Activated naive CD8-positive, alpha-beta T cell treated with anti-CD3 and anti-CD28 coated beads, Interleukin-2, amount 10 ng/mL, durations not matched to agents 7 days and 5 days (primary cell): Measurements from ENCODE around the gene SPAG5. TPM values are rescaled to one million over a fixed set of nuclear protein-coding genes. Genes with fewer than 3 reads are reported as not detected.
"Not testable (repeated sequence)": the region's sequence is repeated elsewhere in the genome, so short reads cannot be mapped to it uniquely, and the experiment has no call there.

Experiments
- ATAC-seq: fragments of 150-1000 bp; cut with Tn5 transposase; one replicate; pipeline ENCODE4 v1.10.0; 2021; ENCODE audit warnings: low read depth, moderate library complexity
- POLR2A ChIA-PET: fragments of 350-600 bp; sonication (Branson Sonifier 250); formaldehyde crosslinking; loops from one replicate; lab custom pipeline; 2021; ENCODE audit warnings: antibody characterized with exemption; lab: Charles Lee
- DNase-seq: peaks from one replicate; pipeline ENCODE4 v3.0.0; 2021
- H3K27ac Mint-ChIP-seq: one replicate; pipeline ENCODE4 v1.8.0; 2022; ENCODE audit warnings: mild to moderate bottlenecking, mixed read lengths
- H3K27me3 Mint-ChIP-seq: one replicate; pipeline ENCODE4 v1.8.0; 2022; ENCODE audit warnings: mild to moderate bottlenecking, moderate library complexity, mixed read lengths
- H3K36me3 Mint-ChIP-seq: one replicate; pipeline ENCODE4 v1.8.0; 2021; ENCODE audit warnings: mild to moderate bottlenecking, mixed read lengths
- H3K4me1 Mint-ChIP-seq: one replicate; pipeline ENCODE4 v1.8.0; 2021; ENCODE audit warnings: mixed read lengths
- H3K4me3 Mint-ChIP-seq: one replicate; pipeline ENCODE4 v1.8.0; 2022; ENCODE audit warnings: mild to moderate bottlenecking, moderate library complexity, mixed read lengths
- H3K9me3 Mint-ChIP-seq: one replicate; pipeline ENCODE4 v1.8.0; 2021; ENCODE audit warnings: mixed read lengths
- total RNA-seq, 2 experiments: library from RNA; stranded (reverse); gene quantifications; one replicate each; pipeline ENCODE4 v1.2.3, GENCODE V29; 2021

SPAG5 gene
- total RNA-seq, 2 experiments from 2014 or later, result 109 to 118 TPM

DNA sequence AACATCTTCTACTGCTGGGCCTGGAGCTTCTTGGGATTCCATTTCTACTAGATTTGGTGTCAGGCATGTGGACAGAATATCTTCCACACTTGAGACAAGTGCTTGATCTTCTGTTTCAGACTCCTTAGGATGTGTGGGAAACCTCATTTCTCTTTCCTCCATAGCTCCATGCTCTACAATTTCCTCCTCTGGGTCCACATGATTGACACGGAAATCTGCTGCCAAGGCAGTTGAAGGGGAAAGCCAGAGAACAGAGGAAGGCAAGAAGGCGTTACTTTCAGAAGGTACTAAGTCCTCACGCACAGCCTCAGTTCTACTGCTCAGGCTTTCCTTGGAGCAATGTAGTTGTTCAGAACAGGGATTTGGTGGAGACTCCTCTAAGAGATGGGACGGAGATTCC, 6.6 kb downstream of the SPAG5 start:
- POLR2A ChIA-PET, result no interaction called here
- Mint-ChIP-seq H3K4me1 (peaks cover 4% of the 10 kb centered on the region), H3K9me3 (no peaks in the 10 kb centered on the region), H3K4me3 (no peak overlapping the region), H3K27me3 (no peaks in the 10 kb centered on the region), H3K36me3 (peaks cover 31% of the 10 kb centered on the region), H3K27ac (no peak overlapping the region)
- ATAC-seq (no peak), DNase-seq (no peak)

DNA sequence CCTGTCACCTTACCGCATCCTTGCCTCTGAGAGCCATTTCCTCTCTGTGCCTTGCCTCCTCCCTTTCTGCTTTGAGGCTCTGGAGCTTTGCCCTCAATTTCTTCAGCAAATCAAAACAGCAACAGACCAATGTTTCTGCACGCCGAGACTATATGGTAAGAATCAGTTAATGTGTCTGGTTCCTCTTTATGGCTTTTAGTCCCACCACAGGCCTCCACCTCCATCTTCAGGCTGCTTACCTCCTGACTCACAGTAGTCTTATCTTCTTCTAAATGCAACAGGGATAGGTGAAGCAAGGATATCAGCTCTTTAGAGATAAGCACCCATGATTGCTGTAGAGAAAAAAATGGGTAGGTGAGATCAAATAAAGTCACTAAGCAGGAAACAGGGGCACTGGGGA, 13.0 kb downstream of the SPAG5 start:
- POLR2A ChIA-PET, result no interaction called here

DNA sequence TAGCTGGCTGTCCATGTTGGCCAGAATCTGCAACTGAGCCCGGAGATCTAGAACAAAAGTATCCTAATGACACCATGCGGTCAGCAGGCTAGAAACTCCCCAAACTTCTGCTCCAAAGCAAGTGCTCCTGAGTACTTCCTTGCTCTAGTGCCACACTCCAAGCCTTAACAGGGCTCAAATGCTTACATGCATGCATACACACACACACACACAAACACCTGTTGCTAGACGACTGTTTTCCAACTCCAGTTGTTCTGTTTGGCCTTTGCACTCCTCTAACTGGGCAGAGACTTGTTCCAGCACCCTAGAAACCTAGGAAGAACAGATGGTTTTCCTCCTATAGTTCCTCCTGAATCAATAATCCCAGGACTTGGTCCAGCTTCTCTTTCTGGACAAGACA, 14.4 kb downstream of the SPAG5 start:
- Mint-ChIP-seq H3K4me1 (peaks cover 1% of the 10 kb centered on the region), H3K36me3 (peaks cover 16% of the 10 kb centered on the region), H3K27ac (no peak overlapping the region), H3K9me3 (no peaks in the 10 kb centered on the region), H3K27me3 (no peaks in the 10 kb centered on the region), H3K4me3 (no peak overlapping the region)
- POLR2A ChIA-PET, result interaction anchor here (1.0 kb wide), 1 partner anchor 14 kb away, joined by 3 read pairs; no protein-coding TSS in a partner anchor
- DNase-seq (no peak), ATAC-seq (no peak)

More for the DNA sequence above, 13.0 kb downstream of the SPAG5 start:
- no peak for ATAC-seq
- Mint-ChIP-seq H3K27me3 (no peaks in the 10 kb centered on the region), H3K36me3 (peaks cover 12% of the 10 kb centered on the region), H3K27ac (no peak overlapping the region), H3K9me3 (no peaks in the 10 kb centered on the region), H3K4me3 (no peak overlapping the region), H3K4me1 (no peaks in the 10 kb centered on the region)
- DNase-seq, result no peak

DNA sequence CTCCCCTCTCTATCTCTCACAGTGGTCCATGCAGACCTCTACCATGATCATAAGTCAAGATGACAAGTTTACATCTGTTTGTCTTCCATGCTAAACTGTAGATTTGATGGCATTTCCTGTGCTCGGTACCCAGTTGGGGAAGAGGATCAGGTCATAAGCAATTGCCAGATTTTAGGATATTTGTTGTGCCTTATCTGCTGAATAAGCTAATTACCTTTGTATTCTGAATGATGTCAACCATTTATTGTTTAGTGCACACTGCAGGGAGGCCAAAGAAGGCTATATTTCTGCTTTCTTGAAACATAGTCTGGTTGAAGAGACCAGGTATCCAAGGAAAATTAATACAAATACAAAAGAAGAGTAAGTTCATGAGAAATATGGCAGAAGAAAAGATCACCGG, 16.3 kb downstream of the SPAG5 start:
- peaks cover 1% of the 10 kb centered on the region for H3K4me1 Mint-ChIP-seq
- H3K27me3 Mint-ChIP-seq, result no peaks in the 10 kb centered on the region
- POLR2A ChIA-PET, result interaction anchor here (2.2 kb wide), 1 partner anchor 11 kb away, joined by 5 read pairs; the partner anchor contains the start of gene PIGS
- ATAC-seq (no peak), DNase-seq (no peak)
- H3K27ac Mint-ChIP-seq, result no peak overlapping the region
- H3K4me3 Mint-ChIP-seq, result no peak overlapping the region
- H3K9me3 Mint-ChIP-seq, result no peaks in the 10 kb centered on the region
- peaks cover 15% of the 10 kb centered on the region for H3K36me3 Mint-ChIP-seq

DNA sequence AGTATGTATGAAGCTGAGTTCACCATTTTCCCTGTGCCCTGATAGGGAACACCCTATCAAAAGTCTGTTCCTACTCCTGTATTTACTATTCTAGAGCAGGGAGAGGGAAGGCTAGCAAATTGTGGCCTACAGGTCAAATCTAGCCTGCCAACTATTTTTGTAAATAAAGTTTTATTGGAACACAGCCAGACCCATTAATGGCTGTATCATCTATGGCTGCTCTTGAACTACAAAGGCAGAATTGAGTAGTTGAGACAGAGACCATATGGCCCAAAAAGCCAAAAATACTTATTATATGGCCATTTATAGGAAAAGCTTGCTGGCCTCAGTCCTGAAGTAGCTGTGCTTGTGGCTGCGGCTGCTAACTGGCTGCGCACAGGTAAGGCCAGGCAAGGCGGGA, 17.9 kb downstream of the SPAG5 start:
- H3K27me3 Mint-ChIP-seq, result no peaks in the 10 kb centered on the region
- peaks cover 18% of the 10 kb centered on the region for H3K36me3 Mint-ChIP-seq
- H3K4me3 Mint-ChIP-seq, result no peak overlapping the region
- ATAC-seq (no peak), DNase-seq (no peak)
- POLR2A ChIA-PET, result interaction anchor here (1.2 to 1.5 kb wide), 2 partner anchors 10 to 17 kb away, joined by 3 to 4 read pairs; partner anchors contain the start of gene PIGS
- H3K9me3 Mint-ChIP-seq, result no peaks in the 10 kb centered on the region
- peak overlapping the region; percentile 10 for H3K27ac Mint-ChIP-seq
- peaks cover 9% of the 10 kb centered on the region for H3K4me1 Mint-ChIP-seq

DNA sequence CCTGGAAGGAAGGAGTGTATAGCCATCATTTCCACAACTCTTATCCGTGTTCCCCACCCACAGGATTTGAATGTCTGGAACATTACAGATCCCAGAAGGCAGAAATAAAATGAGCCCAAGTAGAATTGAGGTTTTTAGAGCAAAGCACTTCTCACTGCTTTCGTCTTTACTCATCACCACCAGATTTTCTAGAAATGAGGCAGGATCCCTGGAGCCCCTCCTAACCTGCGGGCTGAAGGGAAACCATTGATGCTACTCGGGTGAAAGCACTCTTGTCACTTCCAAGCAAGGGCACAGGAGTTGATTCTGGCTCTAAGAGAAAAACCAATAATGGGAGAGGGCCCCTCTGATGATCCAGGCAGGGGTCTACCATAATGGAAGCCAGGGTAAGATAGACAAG, 19.3 kb downstream of the SPAG5 start:
- POLR2A ChIA-PET, result interaction anchor here (1.5 kb wide), 1 partner anchor 18 kb away, joined by 3 read pairs; no protein-coding TSS in a partner anchor
- Mint-ChIP-seq H3K9me3 (no peaks in the 10 kb centered on the region), H3K27ac (no peak overlapping the region), H3K36me3 (peaks cover 17% of the 10 kb centered on the region), H3K4me3 (no peak overlapping the region), H3K27me3 (no peaks in the 10 kb centered on the region), H3K4me1 (peaks cover 12% of the 10 kb centered on the region)
- no peak for DNase-seq
- no peak for ATAC-seq

DNA sequence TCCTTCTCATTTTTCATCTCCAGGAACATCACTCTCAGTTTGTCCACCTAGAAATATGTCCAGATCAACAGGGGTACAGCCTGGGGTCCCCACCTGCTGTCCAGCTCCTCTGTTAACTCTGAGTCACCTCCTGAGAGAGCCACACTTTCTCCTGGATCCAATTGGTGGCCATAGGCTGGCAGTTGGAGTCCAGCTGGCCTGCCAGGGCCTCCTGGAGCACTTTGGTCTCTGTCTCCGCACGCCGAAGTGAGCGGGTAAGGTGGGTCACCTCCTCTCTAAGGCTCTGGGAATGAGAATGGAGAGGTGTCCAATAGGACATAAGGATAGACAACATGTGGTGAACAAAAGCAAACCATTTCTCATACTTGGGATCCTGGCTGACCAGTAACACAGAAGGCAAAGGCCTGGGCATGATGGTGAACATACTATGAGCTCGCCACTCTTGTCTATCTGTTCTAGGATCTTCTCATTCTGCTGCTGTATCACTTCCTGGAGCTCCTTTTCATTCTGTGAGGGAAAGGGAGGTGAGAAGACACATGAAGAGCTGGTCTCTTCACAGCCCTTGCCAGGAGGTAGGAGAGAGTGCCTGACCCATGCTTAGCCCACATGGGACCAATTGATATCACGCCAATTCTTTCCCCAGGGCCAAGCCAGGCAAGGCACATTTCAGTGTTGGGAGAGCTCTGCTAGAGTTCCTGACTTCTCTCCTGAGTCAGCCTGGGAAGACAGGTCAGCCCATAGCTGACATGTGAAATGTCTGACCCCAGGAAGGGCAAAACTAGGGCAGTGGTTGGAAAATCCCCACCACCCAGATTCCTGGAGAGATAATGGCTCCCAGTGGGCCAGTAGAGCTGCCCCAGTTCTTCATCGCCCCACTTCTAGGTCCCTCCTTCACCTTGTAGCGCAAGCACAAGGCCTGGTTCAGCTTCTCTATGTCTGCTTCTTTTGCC, 20.3 kb downstream of the SPAG5 start:
- H3K9me3 Mint-ChIP-seq, result no peaks in the 10 kb centered on the region
- no peak overlapping the region for H3K27ac Mint-ChIP-seq
- no peak overlapping the region for H3K4me3 Mint-ChIP-seq
- DNase-seq, result no peak
- H3K27me3 Mint-ChIP-seq, result no peaks in the 10 kb centered on the region
- H3K4me1 Mint-ChIP-seq, result peaks cover 12% of the 10 kb centered on the region
- peaks cover 24% of the 10 kb centered on the region for H3K36me3 Mint-ChIP-seq
- POLR2A ChIA-PET, result interaction anchor here (0.5 to 2.3 kb wide), 4 partner anchors 11 to 66 kb away, joined by 3 to 12 read pairs (median 4); partner anchors contain the start of gene BLTP2
- no peak for ATAC-seq

DNA sequence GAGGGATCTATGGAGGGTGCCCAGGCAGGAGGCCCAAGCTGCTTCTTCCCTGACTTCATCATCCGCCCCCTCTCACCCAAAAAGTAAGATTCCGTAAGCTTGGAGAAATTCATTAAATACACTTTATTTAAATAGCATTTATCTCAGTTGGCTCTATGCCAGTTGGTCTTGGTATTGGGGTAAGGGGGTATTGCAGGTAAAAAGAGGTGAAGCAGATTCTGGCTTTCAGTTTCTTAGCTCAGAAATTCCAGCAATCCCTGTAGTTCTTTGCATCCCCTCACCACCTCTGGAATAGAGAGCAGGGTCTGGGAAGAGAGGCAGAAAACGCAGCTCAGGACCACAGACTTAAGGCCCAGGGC, 21.4 kb downstream of the SPAG5 start:
- peak overlapping the region; percentile 89 for H3K27ac Mint-ChIP-seq
- H3K36me3 Mint-ChIP-seq, result peaks cover 24% of the 10 kb centered on the region
- no peaks in the 10 kb centered on the region for H3K27me3 Mint-ChIP-seq
- ATAC-seq (no peak), DNase-seq (no peak)
- H3K4me1 Mint-ChIP-seq, result peaks cover 15% of the 10 kb centered on the region
- H3K9me3 Mint-ChIP-seq, result no peaks in the 10 kb centered on the region
- no peak overlapping the region for H3K4me3 Mint-ChIP-seq
- POLR2A ChIA-PET, result interaction anchor here (0.9 to 3.7 kb wide), 9 partner anchors 19 to 143 kb away, joined by 3 to 33 read pairs (median 6); partner anchors contain the start of genes BLTP2, PROCA1, RPL23A and SPAG5

DNA sequence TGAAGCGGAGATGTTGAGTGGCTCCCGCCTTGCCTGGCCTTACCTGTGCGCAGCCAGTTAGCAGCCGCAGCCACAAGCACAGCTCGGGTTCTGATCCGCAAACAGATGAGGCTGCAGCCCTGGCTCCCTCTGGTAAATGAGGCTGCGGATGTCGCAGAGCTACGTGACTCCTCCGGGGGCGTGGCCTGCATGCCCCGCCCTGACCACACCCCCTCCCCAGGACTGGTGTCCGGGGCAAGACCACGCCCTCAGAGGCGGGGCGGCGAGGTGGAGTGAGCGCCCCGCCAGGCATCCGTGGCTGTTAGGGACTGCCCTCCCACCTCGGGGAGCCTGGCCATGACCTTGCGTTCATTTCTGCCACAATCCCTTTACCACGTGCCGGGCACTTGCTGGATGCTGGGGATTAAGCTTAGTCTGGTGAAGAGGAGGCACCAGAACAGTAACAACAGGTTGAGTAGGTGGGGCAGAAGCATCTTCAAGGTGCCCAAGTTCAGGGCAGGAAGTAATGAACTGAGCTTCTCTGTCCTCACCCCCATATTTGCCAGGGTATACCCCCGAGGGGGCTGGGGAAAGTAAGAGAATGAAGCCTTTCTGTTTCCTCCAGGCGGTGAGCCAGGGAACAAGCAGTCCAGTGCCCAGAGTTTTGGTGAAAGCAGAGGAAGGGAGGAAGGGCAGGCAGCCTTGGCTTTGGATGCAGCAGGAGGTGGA, 21.9 kb downstream of the SPAG5 start, which contains the start of gene ALDOC:
TSS of gene ALDOC (minus strand) at position 138 of the 708 bp plus-strand sequence. CDS start 1,363 bp downstream, outside the sequence.
- DNase-seq, result peak; percentile 99
- H3K4me1 Mint-ChIP-seq, result peaks cover 20% of the 10 kb centered on the region
- POLR2A ChIA-PET, result interaction anchor here (0.9 to 3.7 kb wide), 12 partner anchors 11 to 143 kb away, joined by 3 to 33 read pairs (median 4); partner anchors contain the start of genes BLTP2, PROCA1, RPL23A and SPAG5
- H3K4me3 Mint-ChIP-seq, result peak within 1 kb of the TSS; percentile 92
- ATAC-seq, result peak; percentile 88
- peaks cover 24% of the 10 kb centered on the region for H3K36me3 Mint-ChIP-seq
- no peaks in the 10 kb centered on the region for H3K27me3 Mint-ChIP-seq
- peak within 1 kb of the TSS; percentile 89 for H3K27ac Mint-ChIP-seq
- no peaks in the 10 kb centered on the region for H3K9me3 Mint-ChIP-seq

DNA sequence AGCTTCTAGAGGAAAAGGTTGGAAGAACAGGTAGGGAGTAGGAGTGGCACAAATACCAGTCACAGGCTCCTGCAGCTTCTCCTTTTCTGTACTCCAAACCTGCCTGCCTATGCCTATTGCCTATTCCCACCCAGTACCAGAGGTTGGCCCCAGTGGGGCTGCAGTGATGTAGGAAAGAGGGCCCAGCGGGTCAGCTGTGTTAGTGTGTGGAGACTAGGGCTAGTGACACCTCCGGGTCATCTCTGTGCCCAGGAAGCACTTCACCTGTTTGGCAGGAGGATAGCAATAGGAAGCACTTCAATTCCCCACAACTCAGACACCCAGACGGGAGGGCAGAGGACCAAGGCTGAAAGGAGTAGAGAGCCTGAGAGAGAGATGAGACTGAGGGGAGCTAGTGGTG, 22.8 kb downstream of the SPAG5 start:
- DNase-seq, H3K9me3 Mint-ChIP-seq, ATAC-seq, H3K27me3 Mint-ChIP-seq: not testable (repeated sequence)
- Mint-ChIP-seq H3K4me1 (peaks cover 22% of the 10 kb centered on the region), H3K4me3 (peak overlapping the region; percentile 92), H3K36me3 (peaks cover 24% of the 10 kb centered on the region), H3K27ac (peak overlapping the region; percentile 89)
- POLR2A ChIA-PET, result interaction anchor here (0.5 to 3.7 kb wide), 7 partner anchors 14 to 401 kb away, joined by 3 to 33 read pairs (median 5); partner anchors contain the start of genes BLTP2, PROCA1 and SPAG5

DNA sequence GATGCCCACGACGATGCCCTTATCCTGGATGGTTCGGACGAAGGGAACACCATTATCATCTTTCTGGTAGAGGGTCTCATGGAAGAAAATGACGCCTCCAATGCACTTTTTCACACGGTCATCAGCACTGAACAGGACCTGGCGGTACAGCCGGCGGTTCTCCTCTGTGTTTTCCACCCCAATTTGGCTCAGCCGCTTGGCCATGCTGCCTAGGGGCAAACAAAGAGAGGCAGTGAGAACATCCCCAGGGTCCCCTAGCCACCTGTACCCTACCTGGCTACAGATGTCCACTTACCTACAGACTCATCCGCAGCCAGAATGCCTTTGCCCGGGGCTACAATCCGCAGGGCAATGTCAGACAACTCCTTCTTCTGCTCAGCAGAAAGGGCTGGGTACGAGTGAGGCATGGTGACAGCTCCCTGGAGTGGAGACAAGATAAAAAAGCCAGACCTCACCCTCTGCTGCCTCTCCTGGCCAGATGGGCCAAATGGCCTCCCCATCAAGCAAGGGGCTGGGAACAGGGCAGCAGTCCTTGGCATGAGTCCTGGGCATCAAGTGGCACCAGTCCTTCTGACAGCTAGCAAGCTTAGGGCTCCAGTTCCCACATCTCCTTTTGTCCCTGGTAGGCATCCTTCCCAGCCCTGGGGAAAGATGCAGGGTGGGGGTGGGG, 23.6 kb downstream of the SPAG5 start:
- POLR2A ChIA-PET, result interaction anchor here (1.2 to 3.7 kb wide), 3 partner anchors 23 to 136 kb away, joined by 5 to 33 read pairs (median 9); partner anchors contain the start of genes BLTP2, PROCA1 and SPAG5
- Mint-ChIP-seq H3K27me3 (no peaks in the 10 kb centered on the region), H3K36me3 (peaks cover 24% of the 10 kb centered on the region), H3K9me3 (no peaks in the 10 kb centered on the region), H3K4me1 (peaks cover 24% of the 10 kb centered on the region), H3K4me3 (peak overlapping the region; percentile 92), H3K27ac (no peak overlapping the region)
- no peak for ATAC-seq
- no peak for DNase-seq

DNA sequence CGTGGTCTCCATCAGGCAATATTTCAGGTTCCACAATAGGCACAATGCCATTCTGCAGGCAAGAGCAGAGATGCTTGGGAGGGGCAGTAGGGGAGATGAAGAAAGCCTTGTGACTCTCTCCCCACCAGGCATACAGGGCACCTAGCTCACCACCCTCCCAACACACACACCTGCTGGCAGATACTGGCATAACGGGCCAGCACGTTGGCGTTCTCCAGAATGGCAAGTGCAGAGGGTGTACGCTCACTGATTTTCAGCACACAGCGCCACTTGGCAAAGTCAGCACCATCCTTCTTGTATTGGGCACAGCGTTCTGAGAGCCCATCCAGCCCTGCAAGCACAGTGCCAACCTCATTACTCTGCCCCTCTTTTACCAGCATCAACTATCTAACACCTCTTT, 24.3 kb downstream of the SPAG5 start:
- DNase-seq, result no peak
- no peak for ATAC-seq
- POLR2A ChIA-PET, result interaction anchor here (0.5 to 3.7 kb wide), 2 partner anchors 24 to 317 kb away, joined by 4 to 33 read pairs; partner anchors contain the start of gene SPAG5
- H3K27me3 Mint-ChIP-seq, result no peaks in the 10 kb centered on the region
- peaks cover 24% of the 10 kb centered on the region for H3K36me3 Mint-ChIP-seq
- H3K4me3 Mint-ChIP-seq, result no peak overlapping the region
- no peaks in the 10 kb centered on the region for H3K9me3 Mint-ChIP-seq
- H3K4me1 Mint-ChIP-seq, result peaks cover 29% of the 10 kb centered on the region
- no peak overlapping the region for H3K27ac Mint-ChIP-seq
